GM19438 (cell line): ENCODE data around the gene FRG2B.
"Not testable (repeated sequence)": the region's sequence is repeated elsewhere in the genome, so short reads cannot be mapped to it uniquely, and the experiment has no call there.

Experiments
- ATAC-seq: cut with Tn5 transposase; IDR thresholded peaks from one replicate; pipeline ENCODE4 v1.9.1; 2021; ENCODE audit warnings: low read depth; ENCODE audit not compliant: unreplicated experiment

The FRG2B gene

GRCh38 chr10:133600657-133601056 is 25.9 kb downstream of the FRG2B start:
- no peak for ATAC-seq

- ATAC-seq, result not testable (repeated sequence)
Measured at GRCh38 chr10:133599869-133600268, 26.7 kb downstream of the FRG2B start.

- ATAC-seq, result no peak
Measured at GRCh38 chr10:133592716-133593115, 33.9 kb downstream of the FRG2B start.

GRCh38 chr10:133590970-133591359 is 35.6 kb downstream of the FRG2B start:
- no peak for ATAC-seq

- ATAC-seq, result no peak
Measured at GRCh38 chr10:133590226-133590969, 36.2 kb downstream of the FRG2B start.

- not testable (repeated sequence) for ATAC-seq
Measured at GRCh38 chr10:133577037-133577436, 49.6 kb downstream of the FRG2B start.
